Measurements from ENCODE around the gene HDAC4.

DNA sequence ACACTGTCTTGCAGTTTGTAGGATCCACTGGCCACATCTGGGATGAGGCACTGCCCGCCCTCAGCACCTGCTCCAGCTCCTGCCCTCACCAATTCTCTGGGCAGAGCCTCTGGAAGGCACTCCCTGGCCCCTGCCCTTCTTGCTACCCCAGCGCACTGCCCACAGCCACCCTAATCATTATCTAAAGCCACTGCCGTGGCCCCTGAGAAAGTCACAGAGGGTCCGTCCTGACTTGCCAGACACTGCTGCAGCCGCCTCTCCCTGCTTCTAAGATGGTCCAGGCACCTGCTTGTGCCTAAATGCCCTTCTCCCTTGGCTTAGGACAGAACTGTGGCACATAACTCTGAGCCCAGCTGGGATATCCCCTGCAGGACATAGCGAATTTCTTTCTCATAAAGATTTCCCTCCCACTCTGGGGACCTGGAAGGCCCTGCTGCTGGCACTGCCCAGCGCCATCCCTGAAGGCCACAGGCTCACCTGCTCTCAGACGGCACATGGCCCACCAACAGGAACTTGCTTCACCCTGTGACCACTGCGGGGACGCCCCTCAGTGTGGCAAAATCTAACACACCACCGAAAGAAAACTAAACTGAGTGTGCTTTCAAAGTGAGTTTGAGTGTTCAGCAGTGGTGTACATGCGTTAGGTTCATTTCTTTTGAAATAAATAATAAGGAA is 244.9 kb downstream of the HDAC4 start:
- no peak for TF ChIP-seq JUNB (IDR thresholded peaks at IDR 0.05)
- no peak for TF ChIP-seq BHLHE40 (IDR thresholded peaks at IDR 0.05; ENCODE audit: low read depth, low read length)
- no peak for TF ChIP-seq PHF8 (IDR thresholded peaks at IDR 0.05; ENCODE audit: borderline replicate concordance, low read depth)
- TF ChIP-seq POLR2A (IDR thresholded peaks at IDR 0.05; ENCODE audit: low read length), result no peak

Measured in A549 (cell line).